GM18867 (cell line): ENCODE measurements around the gene ADAT3.

ENCODE experiments used
- ATAC-seq: cut with Tn5 transposase; IDR thresholded peaks from one replicate; pipeline ENCODE4 v1.9.1; 2021; ENCODE audit warnings: mild to moderate bottlenecking, moderate library complexity; ENCODE audit not compliant: unreplicated experiment

ADAT3 gene

GRCh38 chr19:1936916-1937610 is 31.9 kb downstream of the ADAT3 start:
- no peak for ATAC-seq

DNA sequence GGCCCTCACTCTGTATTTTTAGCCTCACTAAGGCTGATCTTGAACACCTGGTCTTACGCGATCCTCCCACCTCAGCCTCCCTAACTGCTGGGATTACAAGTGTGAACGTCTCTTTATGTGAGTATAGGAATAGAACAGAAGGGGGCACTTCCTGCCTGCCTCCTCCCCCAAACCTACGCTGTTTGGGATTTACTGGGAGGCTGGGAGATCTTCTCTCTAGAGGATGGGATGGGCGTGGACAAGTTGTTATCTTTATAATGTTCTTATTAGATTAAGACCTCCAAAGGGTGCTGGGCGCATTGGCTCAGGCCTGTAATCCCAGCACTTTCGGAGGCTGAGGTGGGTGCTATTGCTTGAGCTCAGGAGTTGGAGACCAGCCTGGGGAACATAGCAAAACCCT is 32.9 kb downstream of the ADAT3 start:
- ATAC-seq = no peak

- ATAC-seq = no peak
These were observed 36.2 kb downstream of the ADAT3 start, which contains the start of gene CSNK1G2 for GRCh38 chr19:1941146-1942077. CSNK1G2 (plus strand) TSS chr19:1941172; CDS start chr19:1969773, 28,601 bp downstream.

- no peak for ATAC-seq
These were observed 37.1 kb downstream of the ADAT3 start for GRCh38 chr19:1942078-1942933.

GRCh38 chr19:1942934-1943555 is 37.8 kb downstream of the ADAT3 start:
- ATAC-seq = no peak

DNA sequence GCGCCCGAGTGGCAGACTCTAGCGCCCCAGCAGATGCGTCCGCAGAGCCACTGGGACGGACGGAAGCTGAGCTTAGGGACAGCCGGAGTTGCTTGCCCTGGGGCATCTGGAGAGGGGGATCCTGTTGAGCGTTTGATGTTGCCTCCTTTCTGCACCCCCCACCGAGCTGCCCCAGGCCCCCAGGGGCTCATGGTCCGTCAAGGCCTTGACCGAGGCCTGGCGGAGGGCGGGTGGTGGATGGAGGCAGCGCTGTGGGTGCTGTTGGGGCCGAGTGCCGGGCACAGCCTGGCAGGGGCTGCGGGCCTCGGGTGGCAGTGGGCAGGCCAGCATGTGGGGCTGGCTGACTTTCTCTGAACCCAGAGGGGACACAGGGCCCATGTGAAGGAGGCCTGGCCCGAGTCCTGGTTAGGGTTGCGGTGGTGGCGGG is 38.5 kb downstream of the ADAT3 start:
- ATAC-seq = no peak

- ATAC-seq = no peak
These were observed 39.1 kb downstream of the ADAT3 start for GRCh38 chr19:1944088-1944915.

DNA sequence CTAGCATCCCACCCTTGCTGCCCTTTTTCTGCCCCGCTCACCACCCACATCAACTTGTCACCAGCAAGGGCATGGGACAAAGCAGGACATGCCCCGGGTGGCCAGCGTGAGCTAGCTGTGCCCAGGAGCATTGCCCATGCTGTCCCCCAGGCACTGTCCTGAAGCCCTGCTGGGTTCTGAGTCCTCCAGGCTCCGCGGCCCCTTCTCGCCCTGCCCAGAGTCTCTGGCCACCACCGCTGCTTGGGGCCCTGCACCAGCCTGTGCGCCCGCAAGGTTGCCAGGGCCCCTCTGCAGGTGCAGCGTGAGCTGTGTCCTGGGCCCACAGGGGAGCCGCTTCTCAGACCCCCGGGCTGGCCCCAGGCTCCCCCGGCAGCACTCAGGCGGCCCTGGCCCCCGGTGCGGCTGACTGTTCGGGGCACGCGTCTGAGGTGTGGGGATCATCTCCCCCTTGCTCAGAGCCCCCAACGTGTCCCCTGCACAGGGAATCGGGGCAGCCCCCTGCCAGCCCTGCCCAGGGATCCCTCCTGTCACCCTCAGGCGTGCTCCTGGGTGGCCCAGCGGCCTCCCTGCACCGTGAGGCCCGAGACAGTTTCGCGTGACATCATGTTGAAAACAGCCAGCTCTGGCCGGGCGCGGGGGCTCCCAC is 39.8 kb downstream of the ADAT3 start:
- no peak for ATAC-seq

- ATAC-seq = no peak
These were observed 40.7 kb downstream of the ADAT3 start for GRCh38 chr19:1945899-1946298.

DNA sequence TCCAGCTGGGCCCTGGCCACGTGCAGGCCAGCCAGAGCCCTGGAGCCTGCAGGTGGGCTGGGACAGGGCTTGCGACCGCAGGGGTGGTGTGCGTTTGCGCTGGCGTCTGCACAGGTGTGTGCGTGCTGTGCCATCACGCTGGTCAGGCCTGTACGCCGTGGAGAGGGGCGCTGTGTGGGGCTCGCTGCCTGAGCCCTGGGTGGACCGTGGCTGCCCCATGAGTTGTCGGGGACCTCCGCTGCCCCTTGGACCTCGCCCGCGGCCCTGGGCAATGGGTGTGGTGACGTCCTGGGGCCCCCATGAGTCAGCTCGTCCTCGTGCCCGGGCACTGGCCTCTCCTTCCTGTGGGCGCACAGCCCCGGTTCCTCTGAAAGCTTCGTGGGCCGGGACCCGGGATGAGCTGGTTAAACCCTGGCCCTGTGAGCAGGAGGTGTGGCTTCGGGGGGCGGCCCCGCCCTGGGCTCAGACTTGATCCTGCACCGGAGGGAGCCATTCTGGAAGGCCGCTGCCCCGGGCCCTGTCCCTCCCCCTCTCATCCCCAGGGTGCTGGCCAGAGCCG is 42.5 kb downstream of the ADAT3 start:
- ATAC-seq = no peak

- ATAC-seq = no peak
These were observed 44.3 kb downstream of the ADAT3 start for GRCh38 chr19:1949304-1950101.

DNA sequence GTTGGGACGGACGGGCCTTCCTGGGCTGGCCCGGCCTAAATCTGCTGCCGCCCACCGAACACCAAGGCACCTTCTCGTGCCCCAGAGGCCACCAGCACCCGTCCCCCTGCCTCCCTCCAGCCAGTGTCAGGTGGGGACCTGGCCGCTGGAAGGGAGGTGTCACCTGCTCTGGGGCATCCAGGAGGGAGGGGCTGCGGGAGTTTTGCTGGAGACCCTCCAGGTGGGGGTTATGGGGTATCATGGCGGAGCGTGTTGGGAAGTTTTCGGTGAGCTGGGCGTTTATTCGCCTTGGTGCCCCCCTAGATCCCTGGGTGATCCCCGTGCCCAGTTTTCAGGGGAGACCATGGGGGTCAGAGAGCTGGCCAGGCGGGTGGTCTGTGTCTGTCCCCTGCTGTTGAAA is 45.4 kb downstream of the ADAT3 start:
- ATAC-seq = no peak

GRCh38 chr19:1952635-1953034 is 47.4 kb downstream of the ADAT3 start:
- ATAC-seq = no peak

DNA sequence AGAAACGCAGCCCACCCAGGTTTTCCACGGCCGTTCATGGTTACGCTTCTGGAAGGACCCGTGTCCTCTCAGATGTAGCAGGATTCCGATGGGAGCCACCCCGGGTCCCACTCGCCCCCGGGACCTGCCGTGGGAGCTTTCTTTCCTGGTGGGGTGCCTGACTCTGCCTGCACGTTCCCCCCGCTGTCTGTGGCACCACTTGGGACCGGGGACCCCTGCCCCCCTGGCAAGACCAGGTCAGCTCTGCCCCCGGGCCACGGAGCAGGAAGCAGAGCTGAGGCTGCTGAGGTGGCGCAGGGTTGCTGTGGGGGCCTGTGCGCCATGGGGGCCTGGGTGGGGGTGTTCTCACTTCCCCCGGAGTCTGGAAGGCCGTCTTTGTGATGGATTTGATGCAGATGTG is 47.8 kb downstream of the ADAT3 start:
- no peak for ATAC-seq

DNA sequence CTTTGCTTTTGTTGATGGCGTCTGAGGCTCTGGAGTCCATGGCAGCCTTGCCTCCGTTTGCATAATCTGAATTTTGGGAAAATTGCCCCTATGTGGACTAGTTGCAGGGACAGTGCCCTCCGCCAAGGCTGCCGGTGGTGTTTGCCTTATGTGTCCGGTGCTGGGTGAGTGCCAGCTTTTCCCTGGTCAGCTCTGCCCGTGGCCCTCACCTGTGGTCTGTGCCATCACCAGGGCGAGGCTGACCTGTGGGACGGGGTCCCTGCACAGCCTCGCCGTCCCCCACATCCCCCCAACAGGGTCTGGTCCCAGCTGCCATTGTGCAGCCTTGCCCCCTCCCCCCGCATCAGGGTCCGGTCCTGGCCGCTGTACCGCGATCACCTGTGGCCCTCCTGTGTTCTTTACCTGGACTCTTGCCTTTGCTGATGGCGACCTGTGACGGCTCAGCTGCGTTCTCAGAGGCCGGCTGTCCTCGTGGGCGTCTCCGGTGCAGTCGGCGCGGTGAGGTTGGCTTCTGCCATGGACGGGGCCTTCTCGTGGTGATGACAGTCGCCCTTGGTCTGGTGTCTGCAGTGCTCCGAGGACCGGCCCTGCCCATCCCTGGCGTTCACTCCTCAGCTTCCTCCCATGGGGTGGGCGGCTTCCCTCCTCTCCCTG is 48.4 kb downstream of the ADAT3 start:
- ATAC-seq = no peak

DNA sequence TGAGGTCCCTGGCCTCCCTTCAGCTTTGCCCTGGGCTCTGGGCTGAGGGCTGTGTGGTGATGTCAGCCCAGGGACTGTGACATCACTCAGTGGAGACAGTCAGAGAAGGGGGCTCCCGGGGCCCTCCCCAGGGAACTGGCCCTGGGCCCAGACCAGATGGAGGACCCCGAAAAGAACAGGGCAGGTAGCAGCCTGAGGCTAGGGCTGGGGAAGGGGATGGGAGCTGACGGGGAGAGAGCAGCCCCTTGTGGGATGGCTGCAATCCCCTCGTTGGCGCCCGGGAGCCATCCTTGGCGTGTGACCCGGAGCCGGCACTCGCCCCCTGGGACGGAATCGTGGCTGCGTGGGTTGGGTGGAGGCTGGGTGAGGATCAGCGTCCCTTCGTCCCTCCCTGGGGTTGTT is 49.3 kb downstream of the ADAT3 start:
- ATAC-seq = no peak
